Measurements from ENCODE around the gene ITPRID2. TPM values are rescaled to one million over a fixed set of nuclear protein-coding genes. Genes with fewer than 3 reads are reported as not detected.
A peak's percentile ranks its signal among the peaks of the same experiment; 100 is the strongest.

ITPRID2 gene
- total and polyA plus RNA-seq, 2 of the 13 experiments (the other 11 are each of a cell fraction or from before 2014, with no cell fraction given), result 44.8 to 62.3 TPM

DNA sequence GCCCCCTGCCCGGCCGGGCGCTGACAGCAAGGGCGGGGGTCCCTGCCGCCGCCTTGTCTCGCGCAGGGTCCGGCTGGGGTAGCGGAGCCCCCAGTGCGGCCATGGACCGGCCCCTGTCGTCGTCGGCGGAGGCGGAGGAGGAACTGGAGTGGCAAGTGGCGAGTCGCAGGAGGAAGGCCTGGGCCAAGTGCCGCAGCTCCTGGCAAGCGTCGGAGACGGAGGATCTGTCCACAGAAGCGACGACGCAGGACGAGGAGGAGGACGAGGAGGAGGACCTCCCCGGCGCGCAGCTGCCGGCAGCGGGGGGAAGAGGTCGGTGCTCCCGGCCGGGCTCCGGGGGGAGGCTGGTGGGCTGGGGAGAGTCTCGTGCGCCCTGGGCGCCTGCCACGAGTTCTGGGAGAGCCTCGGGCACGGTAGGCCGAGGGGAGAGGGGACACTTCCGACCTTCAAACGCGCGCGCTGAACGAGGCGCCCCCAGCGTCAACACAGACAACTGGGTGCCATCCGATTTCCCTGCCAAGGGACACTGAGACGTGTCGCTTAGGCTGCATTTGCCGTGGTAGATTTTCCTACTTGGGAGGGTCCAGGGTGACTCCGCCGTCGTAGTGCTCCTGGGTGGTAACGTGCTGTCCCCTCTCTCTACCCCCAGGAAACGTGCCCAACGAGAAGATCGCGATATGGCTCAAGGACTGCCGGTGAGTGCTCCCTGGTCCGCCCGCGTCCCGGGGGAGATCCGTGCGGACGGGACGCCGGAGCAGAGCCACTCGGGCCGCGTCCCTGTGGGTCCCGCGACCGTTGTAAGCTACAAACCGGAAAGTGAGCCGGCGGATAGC, 652 bp downstream of the ITPRID2 start (continued):
- TF ChIP-seq ZNF563 (CRISPR knock-in tag; IDR thresholded peaks at IDR 0.05) (peak; percentile 97), ZNF430 (CRISPR knock-in tag; IDR thresholded peaks at IDR 0.05) (peak; percentile 96), SP2 (CRISPR knock-in tag; IDR thresholded peaks at IDR 0.05) (peak; percentile 51; the same call in 1 of the 2 replicates), GABPA (IDR thresholded peaks at IDR 0.05; ENCODE audit: low read depth, low read length) (peak; percentile 16), GABPA (CRISPR knock-in tag; IDR thresholded peaks at IDR 0.05; ENCODE audit: low read depth) (peak; percentile 62), ZNF350 (CRISPR knock-in tag; IDR thresholded peaks at IDR 0.05; ENCODE audit: borderline replicate concordance, low read depth) (peak; percentile 98), ZSCAN30 (CRISPR knock-in tag; IDR thresholded peaks at IDR 0.05) (0 out of 2 replicates have a peak, but pooled peaks have one; percentile 83), KDM5B (CRISPR knock-in tag; IDR thresholded peaks at IDR 0.05; ENCODE audit: borderline replicate concordance) (peak; percentile 100), ZNF235 (CRISPR knock-in tag; IDR thresholded peaks at IDR 0.05; ENCODE audit: borderline replicate concordance) (peak; percentile 81; the same call in 1 of the 2 replicates), FOXM1 (CRISPR knock-in tag; IDR thresholded peaks at IDR 0.05) (peak; percentile 52; the same call in 1 of the 2 replicates), POLR2AphosphoS5 (IDR thresholded peaks at IDR 0.05; ENCODE audit: low read depth, low read length) (peak; percentile 26; the same call in 1 of the 2 replicates), CEBPG (CRISPR knock-in tag; IDR thresholded peaks at IDR 0.05) (no peak), SKI (IDR thresholded peaks at IDR 0.05; ENCODE audit: partially characterized antibody) (peak; percentile 5), BRCA1 (CRISPR knock-in tag; IDR thresholded peaks at IDR 0.05) (no peak; the same call in 1 of the 2 replicates), ELF4 (CRISPR knock-in tag; IDR thresholded peaks at IDR 0.05; ENCODE audit: borderline replicate concordance) (no peak), ZNF296 (CRISPR knock-in tag; conservative IDR thresholded peaks at IDR 0.05) (no peak), ZC3H13 (CRISPR knock-in tag; IDR thresholded peaks at IDR 0.05) (peak; percentile 94; the same call in 1 of the 2 replicates)
- TF ChIP-seq, protein P1, sequence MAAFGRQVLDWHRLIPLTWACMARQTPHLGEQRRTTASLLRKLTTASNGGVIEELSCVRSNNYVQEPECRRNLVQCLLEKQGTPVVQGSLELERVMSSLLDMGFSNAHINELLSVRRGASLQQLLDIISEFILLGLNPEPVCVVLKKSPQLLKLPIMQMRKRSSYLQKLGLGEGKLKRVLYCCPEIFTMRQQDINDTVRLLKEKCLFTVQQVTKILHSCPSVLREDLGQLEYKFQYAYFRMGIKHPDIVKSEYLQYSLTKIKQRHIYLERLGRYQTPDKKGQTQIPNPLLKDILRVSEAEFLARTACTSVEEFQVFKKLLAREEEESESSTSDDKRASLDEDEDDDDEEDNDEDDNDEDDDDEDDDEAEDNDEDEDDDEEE (CRISPR knock-in tag; IDR thresholded peaks at IDR 0.05), result no peak
- TF ChIP-seq, protein P2, sequence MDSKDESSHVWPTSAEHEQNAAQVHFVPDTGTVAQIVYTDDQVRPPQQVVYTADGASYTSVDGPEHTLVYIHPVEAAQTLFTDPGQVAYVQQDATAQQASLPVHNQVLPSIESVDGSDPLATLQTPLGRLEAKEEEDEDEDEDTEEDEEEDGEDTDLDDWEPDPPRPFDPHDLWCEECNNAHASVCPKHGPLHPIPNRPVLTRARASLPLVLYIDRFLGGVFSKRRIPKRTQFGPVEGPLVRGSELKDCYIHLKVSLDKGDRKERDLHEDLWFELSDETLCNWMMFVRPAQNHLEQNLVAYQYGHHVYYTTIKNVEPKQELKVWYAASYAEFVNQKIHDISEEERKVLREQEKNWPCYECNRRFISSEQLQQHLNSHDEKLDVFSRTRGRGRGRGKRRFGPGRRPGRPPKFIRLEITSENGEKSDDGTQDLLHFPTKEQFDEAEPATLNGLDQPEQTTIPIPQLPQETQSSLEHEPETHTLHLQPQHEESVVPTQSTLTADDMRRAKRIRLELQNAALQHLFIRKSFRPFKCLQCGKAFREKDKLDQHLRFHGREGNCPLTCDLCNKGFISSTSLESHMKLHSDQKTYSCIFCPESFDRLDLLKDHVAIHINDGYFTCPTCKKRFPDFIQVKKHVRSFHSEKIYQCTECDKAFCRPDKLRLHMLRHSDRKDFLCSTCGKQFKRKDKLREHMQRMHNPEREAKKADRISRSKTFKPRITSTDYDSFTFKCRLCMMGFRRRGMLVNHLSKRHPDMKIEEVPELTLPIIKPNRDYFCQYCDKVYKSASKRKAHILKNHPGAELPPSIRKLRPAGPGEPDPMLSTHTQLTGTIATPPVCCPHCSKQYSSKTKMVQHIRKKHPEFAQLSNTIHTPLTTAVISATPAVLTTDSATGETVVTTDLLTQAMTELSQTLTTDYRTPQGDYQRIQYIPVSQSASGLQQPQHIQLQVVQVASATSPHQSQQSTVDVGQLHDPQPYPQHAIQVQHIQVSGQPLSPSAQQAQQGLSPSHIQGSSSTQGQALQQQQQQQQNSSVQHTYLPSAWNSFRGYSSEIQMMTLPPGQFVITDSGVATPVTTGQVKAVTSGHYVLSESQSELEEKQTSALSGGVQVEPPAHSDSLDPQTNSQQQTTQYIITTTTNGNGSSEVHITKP (CRISPR knock-in tag; IDR thresholded peaks at IDR 0.05; ENCODE audit: low read depth), result no peak; the same call in 1 of the 2 replicates
- TF ChIP-seq, protein P3, sequence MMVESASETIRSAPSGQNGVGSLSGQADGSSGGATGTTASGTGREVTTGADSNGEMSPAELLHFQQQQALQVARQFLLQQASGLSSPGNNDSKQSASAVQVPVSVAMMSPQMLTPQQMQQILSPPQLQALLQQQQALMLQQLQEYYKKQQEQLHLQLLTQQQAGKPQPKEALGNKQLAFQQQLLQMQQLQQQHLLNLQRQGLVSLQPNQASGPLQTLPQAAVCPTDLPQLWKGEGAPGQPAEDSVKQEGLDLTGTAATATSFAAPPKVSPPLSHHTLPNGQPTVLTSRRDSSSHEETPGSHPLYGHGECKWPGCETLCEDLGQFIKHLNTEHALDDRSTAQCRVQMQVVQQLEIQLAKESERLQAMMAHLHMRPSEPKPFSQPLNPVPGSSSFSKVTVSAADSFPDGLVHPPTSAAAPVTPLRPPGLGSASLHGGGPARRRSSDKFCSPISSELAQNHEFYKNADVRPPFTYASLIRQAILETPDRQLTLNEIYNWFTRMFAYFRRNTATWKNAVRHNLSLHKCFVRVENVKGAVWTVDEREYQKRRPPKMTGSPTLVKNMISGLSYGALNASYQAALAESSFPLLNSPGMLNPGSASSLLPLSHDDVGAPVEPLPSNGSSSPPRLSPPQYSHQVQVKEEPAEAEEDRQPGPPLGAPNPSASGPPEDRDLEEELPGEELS (CRISPR knock-in tag; IDR thresholded peaks at IDR 0.05), result peak; percentile 49
- TF ChIP-seq, protein P4, sequence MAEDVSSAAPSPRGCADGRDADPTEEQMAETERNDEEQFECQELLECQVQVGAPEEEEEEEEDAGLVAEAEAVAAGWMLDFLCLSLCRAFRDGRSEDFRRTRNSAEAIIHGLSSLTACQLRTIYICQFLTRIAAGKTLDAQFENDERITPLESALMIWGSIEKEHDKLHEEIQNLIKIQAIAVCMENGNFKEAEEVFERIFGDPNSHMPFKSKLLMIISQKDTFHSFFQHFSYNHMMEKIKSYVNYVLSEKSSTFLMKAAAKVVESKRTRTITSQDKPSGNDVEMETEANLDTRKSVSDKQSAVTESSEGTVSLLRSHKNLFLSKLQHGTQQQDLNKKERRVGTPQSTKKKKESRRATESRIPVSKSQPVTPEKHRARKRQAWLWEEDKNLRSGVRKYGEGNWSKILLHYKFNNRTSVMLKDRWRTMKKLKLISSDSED (CRISPR knock-in tag; IDR thresholded peaks at IDR 0.05), result peak; percentile 94; the same call in 1 of the 2 replicates
